ENCODE results near the gene PPP1R26. TPM values are rescaled to one million over a fixed set of nuclear protein-coding genes. Genes with fewer than 3 reads are reported as not detected.

Gene PPP1R26
- polyA plus RNA-seq, 1 donor from 2014 or later = 20.1 TPM

DNA sequence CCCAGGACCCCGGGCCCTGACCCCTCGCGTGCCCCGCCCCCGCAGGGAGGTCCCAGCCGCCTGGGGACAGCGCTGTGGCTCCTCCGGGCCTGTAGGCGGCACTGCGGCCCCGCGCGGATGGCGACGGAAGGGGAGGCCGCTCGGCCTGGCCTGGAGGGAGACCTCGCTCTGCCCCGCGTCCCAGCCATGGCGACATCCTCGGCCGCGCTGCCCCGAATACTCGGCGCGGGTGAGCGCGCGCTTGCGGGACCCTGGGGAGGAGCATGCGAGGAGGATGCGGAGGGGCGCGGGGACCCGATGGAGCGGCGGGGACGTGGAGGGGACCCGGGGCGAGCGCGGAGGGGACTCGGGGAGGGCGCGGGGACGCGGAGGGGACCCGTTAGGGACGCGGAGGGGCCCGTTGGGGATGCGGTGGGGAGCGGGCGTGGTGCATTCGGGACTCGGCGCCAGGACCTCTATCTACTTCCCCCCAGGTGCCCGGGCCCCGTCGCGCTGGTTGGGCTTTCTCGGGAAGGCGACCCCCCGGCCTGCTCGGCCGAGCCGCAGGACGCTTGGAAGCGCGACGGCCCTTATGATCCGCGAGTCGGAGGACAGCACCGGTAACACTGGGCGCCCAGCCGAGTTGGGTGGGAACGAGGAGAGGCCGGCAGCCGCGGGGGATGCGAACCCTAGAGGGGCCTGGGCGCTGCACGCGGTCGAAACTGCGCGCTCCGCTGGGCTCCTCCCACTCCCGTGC is 21.1 kb downstream of the PPP1R26 start, which contains the start of gene MRPS2:
MRPS2 (plus strand) TSS at position 158 of the 736 bp plus-strand sequence; CDS start at position 187, 29 bp downstream.
- TF ChIP-seq EZH2 (IDR thresholded peaks at IDR 0.05; ENCODE audit: borderline replicate concordance, insufficient read depth, low read length, poor library complexity, severe bottlenecking) (no peak), RAD21 (conservative IDR thresholded peaks at IDR 0.05) (peak; percentile 45), TAF1 (IDR thresholded peaks at IDR 0.05; ENCODE audit: low read depth) (peak; percentile 66), POLR2AphosphoS5 (IDR thresholded peaks at IDR 0.05) (peak; percentile 70), SMC3 (conservative IDR thresholded peaks at IDR 0.05; ENCODE audit: poor library complexity) (no peak), MXI1 (conservative IDR thresholded peaks at IDR 0.05; ENCODE audit: poor library complexity, severe bottlenecking) (peak; percentile 63), EP300 (conservative IDR thresholded peaks at IDR 0.05; ENCODE audit: poor library complexity, severe bottlenecking) (no peak)
- TF ChIP-seq, protein P1, sequence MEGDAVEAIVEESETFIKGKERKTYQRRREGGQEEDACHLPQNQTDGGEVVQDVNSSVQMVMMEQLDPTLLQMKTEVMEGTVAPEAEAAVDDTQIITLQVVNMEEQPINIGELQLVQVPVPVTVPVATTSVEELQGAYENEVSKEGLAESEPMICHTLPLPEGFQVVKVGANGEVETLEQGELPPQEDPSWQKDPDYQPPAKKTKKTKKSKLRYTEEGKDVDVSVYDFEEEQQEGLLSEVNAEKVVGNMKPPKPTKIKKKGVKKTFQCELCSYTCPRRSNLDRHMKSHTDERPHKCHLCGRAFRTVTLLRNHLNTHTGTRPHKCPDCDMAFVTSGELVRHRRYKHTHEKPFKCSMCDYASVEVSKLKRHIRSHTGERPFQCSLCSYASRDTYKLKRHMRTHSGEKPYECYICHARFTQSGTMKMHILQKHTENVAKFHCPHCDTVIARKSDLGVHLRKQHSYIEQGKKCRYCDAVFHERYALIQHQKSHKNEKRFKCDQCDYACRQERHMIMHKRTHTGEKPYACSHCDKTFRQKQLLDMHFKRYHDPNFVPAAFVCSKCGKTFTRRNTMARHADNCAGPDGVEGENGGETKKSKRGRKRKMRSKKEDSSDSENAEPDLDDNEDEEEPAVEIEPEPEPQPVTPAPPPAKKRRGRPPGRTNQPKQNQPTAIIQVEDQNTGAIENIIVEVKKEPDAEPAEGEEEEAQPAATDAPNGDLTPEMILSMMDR (IDR thresholded peaks at IDR 0.05; ENCODE audit: poor library complexity, severe bottlenecking) = peak; percentile 95
- TF ChIP-seq, protein P2, sequence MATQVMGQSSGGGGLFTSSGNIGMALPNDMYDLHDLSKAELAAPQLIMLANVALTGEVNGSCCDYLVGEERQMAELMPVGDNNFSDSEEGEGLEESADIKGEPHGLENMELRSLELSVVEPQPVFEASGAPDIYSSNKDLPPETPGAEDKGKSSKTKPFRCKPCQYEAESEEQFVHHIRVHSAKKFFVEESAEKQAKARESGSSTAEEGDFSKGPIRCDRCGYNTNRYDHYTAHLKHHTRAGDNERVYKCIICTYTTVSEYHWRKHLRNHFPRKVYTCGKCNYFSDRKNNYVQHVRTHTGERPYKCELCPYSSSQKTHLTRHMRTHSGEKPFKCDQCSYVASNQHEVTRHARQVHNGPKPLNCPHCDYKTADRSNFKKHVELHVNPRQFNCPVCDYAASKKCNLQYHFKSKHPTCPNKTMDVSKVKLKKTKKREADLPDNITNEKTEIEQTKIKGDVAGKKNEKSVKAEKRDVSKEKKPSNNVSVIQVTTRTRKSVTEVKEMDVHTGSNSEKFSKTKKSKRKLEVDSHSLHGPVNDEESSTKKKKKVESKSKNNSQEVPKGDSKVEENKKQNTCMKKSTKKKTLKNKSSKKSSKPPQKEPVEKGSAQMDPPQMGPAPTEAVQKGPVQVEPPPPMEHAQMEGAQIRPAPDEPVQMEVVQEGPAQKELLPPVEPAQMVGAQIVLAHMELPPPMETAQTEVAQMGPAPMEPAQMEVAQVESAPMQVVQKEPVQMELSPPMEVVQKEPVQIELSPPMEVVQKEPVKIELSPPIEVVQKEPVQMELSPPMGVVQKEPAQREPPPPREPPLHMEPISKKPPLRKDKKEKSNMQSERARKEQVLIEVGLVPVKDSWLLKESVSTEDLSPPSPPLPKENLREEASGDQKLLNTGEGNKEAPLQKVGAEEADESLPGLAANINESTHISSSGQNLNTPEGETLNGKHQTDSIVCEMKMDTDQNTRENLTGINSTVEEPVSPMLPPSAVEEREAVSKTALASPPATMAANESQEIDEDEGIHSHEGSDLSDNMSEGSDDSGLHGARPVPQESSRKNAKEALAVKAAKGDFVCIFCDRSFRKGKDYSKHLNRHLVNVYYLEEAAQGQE (IDR thresholded peaks at IDR 0.05; ENCODE audit: borderline replicate concordance) = no peak
- peak within 1 kb of the TSS; percentile 85 for H2AFZ ChIP-seq (ENCODE audit: low read depth, low read length)
- no peaks in the 10 kb centered on the region for H3K9me2 ChIP-seq (ENCODE audit: insufficient read depth, low read length)
- H3K4me3 ChIP-seq (ENCODE audit: low read length) = peak within 1 kb of the TSS; percentile 99
- peak within 1 kb of the TSS; percentile 71 for H3K27ac ChIP-seq (ENCODE audit: low read length)
- peak within 1 kb of the TSS; percentile 89 for H3K4me2 ChIP-seq (ENCODE audit: low read length)
- no peaks in the 10 kb centered on the region for H4K20me1 ChIP-seq (ENCODE audit: insufficient read depth)
- no peaks in the 10 kb centered on the region for H3F3A ChIP-seq (ENCODE audit: insufficient read depth, low read length, poor library complexity, severe bottlenecking)
- H3K9ac ChIP-seq (ENCODE audit: low read length) = peak within 1 kb of the TSS; percentile 91
- H3K79me2 ChIP-seq (replicated peaks; ENCODE audit: insufficient read depth, low read length) = peaks cover 12% of the 10 kb centered on the region
- no peaks in the 10 kb centered on the region for H3K9me3 ChIP-seq (ENCODE audit: low read length)
- no peaks in the 10 kb centered on the region for H3K27me3 ChIP-seq (ENCODE audit: insufficient read depth, low read depth, low read length)
- no peaks in the 10 kb centered on the region for H3K36me3 ChIP-seq (ENCODE audit: insufficient read depth, low read length)

DNA sequence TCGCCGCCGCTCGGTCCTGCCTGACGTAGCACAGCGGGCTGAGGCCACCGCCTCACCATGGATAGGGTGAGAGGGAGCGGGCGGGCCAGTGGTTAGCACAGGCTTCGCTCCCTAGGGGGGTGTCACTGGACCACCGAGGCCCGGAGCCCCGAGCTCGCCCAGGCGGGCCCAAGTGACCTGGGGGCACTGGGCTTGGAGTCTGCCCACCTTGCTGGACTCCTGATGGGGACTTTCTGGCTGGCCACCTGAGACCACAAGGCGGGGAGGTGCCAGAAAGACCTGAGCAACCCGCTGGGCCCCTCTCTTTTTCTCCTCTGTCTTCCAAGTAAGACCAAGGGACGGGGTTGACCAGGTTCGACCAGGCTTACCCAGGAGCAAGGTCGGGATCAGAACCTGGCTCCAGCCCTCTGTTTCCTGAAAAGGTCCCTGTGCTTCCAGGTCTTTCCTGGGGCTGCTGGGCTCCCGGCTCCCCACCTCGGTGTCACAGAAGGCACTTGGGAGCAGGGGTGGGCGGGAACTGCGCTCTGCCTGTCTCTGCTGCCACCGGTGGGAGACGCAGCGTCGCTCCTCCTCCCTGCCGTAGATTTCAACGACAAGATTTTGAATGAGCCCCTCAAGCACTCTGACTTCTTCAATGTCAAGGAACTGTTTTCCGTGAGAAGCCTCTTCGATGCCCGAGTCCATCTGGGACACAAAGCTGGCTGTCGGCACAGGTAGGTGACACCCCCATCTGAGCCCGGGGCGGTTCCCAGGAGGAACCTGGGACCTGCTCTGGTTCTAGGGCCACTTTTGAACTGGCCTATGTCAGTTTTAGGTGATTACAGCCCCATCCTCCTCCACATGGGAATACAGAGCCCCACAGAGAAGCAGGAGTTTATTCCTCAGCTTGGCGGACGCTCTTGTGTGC is 21.9 kb downstream of the PPP1R26 start:
- H3K9me2 ChIP-seq (ENCODE audit: insufficient read depth, low read length) = no peaks in the 10 kb centered on the region
- TF ChIP-seq TAF1 (IDR thresholded peaks at IDR 0.05; ENCODE audit: low read depth) (no peak), SMC3 (conservative IDR thresholded peaks at IDR 0.05; ENCODE audit: poor library complexity) (no peak), EZH2 (IDR thresholded peaks at IDR 0.05; ENCODE audit: borderline replicate concordance, insufficient read depth, low read length, poor library complexity, severe bottlenecking) (no peak), RAD21 (conservative IDR thresholded peaks at IDR 0.05) (no peak), MXI1 (conservative IDR thresholded peaks at IDR 0.05; ENCODE audit: poor library complexity, severe bottlenecking) (no peak), EP300 (conservative IDR thresholded peaks at IDR 0.05; ENCODE audit: poor library complexity, severe bottlenecking) (no peak), POLR2AphosphoS5 (IDR thresholded peaks at IDR 0.05) (no peak)
- TF ChIP-seq, protein P1 (IDR thresholded peaks at IDR 0.05; ENCODE audit: poor library complexity, severe bottlenecking) = no peak
- TF ChIP-seq, protein P2 (IDR thresholded peaks at IDR 0.05; ENCODE audit: borderline replicate concordance) = no peak
- no peaks in the 10 kb centered on the region for H3K36me3 ChIP-seq (ENCODE audit: insufficient read depth, low read length)
- H3F3A ChIP-seq (ENCODE audit: insufficient read depth, low read length, poor library complexity, severe bottlenecking) = no peaks in the 10 kb centered on the region
- H3K27ac ChIP-seq (ENCODE audit: low read length) = peak overlapping the region; percentile 71
- no peaks in the 10 kb centered on the region for H3K27me3 ChIP-seq (ENCODE audit: insufficient read depth, low read depth, low read length)
- H4K20me1 ChIP-seq (ENCODE audit: insufficient read depth) = no peaks in the 10 kb centered on the region
- H2AFZ ChIP-seq (ENCODE audit: low read depth, low read length) = peak overlapping the region; percentile 85
- peak overlapping the region; percentile 99 for H3K4me3 ChIP-seq (ENCODE audit: low read length)
- peak overlapping the region; percentile 91 for H3K9ac ChIP-seq (ENCODE audit: low read length)
- no peaks in the 10 kb centered on the region for H3K9me3 ChIP-seq (ENCODE audit: low read length)
- H3K79me2 ChIP-seq (replicated peaks; ENCODE audit: insufficient read depth, low read length) = peaks cover 12% of the 10 kb centered on the region
- H3K4me2 ChIP-seq (ENCODE audit: low read length) = peak overlapping the region; percentile 82
